ENCODE results near the gene TFCP2.
A peak's percentile ranks its signal among the peaks of the same experiment; 100 is the strongest.
"Not testable (repeated sequence)": the region's sequence is repeated elsewhere in the genome, so short reads cannot be mapped to it uniquely, and the experiment has no call there.

Gene TFCP2, protein sequence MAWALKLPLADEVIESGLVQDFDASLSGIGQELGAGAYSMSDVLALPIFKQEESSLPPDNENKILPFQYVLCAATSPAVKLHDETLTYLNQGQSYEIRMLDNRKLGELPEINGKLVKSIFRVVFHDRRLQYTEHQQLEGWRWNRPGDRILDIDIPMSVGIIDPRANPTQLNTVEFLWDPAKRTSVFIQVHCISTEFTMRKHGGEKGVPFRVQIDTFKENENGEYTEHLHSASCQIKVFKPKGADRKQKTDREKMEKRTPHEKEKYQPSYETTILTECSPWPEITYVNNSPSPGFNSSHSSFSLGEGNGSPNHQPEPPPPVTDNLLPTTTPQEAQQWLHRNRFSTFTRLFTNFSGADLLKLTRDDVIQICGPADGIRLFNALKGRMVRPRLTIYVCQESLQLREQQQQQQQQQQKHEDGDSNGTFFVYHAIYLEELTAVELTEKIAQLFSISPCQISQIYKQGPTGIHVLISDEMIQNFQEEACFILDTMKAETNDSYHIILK

DNA sequence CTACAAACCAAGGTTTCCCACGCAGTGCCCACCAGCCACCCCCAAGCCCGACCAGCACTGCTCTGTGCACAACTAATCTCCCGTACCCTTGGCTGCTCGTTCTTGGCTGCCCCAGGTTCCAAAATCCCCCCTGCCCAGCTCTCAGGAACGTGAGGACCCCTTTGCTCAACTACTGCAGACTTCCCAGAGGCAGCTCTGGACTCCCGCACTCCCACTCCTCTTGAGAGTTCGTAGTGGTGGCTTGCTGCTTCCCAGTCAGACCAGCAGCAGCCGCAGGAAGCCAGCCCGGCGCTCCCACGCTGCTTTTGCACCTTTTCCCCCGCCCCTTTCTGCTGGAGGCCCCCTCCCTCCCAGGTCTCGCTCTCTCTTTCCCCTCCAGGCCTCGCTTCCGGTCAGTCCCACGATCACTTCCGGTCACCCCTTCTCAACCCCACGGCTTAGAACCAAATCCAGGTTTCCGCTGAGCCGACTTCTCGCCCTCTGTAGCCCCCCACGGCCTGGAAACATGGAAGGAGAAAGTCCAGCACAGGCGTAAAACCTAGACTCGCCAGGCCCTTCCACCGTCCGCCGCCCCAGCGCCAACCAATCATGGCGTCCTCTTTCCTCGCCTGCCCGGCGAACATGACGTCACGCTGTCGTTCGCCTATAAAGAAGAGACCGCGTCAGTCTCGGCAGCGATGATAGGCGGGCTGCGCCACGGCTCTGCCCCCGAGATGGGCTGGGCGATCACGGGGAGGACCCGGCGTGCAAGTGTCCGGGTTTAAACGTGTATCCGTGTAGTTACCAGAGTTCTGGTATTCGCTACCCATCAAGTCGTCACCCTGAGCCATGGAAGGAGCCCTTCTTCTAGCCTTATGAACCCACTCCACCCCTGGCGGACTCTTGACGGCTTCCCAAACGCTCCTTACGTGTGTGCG lies at the start of gene TFCP2:
TFCP2 (minus strand) TSS at position 621 of the 917 bp plus-strand sequence. CDS start 713 bp downstream, outside the sequence.
- peak; percentile 94 to 95 for DNase-seq

DNA sequence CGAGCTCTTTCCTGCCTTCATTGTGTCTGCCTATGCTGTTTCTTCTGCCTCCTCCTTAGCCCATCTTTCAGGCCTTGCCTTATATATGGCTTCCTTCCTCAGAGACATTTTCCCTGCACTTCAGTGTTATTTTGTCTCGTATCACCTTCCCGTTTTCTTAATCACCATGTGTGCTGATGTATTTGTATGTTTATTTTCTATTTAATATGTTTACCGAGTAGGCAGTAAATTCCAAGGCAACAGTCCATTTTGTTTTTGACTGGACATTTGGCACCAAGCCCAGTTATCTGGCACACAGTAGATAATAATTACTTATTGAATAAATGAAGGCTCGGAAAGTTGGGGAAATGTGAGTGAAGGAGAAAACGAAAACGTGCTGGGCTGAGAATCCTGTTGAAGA lies 49.5 kb upstream of the TFCP2 start:
- no peak for DNase-seq

DNA sequence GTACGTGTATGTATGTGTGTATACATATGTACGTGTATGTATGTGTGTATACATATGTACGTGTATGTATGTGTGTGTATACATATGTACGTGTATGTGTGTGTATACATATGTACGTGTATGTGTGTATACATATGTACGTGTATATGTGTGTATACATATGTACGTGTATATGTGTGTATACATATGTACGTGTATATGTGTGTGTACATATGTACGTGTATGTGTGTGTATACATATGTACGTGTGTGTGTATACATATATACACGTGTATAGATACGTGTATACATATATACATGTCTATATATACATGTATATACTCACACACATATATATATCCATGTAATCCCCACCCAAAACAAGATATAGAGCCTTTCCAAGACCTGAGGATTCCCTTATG lies 46.9 kb upstream of the TFCP2 start:
- not testable (repeated sequence) for DNase-seq

DNA sequence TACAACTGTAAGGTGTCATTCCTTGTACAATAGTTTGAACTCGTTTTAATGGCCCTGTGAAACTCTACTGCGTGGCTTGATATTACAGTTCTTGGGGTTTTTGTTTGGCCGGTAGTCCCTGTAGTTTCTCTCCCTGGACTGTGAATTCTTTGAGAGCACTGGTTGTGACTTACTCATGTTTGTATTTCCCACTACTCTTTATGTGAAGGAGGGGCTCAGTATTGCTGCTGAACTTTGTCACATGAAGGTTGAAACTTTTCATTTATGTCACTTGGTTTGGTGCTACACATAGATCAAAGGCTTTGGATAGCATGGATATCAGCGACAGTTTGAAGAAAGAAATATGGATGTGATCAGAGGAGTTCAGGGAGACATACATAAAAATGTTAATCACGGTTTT lies 46.4 kb upstream of the TFCP2 start:
- no peak for DNase-seq

DNA sequence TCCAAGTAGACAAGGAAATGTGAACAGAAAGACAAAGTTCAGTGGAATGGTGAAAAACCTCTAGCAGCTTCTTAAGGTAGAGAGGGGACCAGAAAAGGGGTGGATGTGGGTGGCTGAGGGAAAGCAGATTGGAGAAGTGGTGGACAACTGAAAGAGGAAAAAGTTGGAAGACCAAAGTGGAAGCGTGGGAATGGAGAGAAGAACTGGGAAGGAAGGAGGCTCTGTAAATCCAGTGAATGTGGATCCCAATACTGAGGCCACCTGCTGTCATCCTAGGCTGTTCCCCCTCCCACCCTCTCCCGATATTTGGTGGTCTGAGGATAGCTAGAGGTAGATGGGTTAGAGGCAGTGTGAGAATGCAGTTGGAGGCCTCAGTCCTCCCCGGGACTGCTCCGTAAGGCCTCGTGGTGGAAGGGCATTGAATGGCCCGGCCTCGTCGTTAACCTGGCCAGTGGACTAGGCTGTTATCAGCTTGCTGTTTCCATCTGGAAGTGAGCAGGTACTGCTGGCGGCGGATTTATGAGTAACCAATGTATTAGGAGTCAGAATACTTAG lies 45.7 kb upstream of the TFCP2 start:
- DNase-seq = no peak

DNA sequence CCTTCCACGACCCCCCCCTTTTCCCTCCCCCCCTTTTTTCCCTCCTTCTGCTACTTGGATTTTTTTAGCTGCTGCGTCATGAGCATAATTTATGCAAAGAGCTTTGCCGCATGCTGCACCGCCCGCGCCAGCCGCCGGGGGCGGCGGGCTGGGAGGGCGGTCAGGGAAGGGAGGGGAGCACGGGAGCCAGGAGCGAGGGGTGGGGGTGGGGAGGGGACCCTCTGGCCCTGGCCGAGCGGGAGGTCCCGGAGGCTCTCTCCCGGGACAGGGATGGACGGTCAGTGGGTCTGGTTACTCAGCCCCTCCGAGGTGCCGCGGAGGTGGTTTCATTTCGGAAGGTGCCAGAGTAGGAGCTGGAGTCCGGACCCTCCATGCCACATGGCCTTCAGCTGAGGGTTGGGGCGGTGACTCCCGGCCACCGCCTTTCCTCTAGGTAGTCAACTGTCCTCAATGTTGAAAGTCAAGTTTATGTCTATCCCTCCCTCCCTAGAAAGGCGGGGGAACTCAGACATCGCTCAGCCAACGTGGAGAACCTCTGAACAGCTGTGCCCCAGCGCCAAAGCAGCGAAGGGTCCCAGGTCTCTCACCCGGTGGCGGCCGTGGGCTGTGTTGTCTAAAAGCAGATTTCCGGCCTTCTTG lies 45.2 kb upstream of the TFCP2 start, which contains the start of gene POU6F1:
POU6F1 (minus strand) TSS at position 95 of the 639 bp plus-strand sequence. CDS start 11,226 bp downstream, outside the sequence.
- DNase-seq = peak; percentile 78 to 84

DNA sequence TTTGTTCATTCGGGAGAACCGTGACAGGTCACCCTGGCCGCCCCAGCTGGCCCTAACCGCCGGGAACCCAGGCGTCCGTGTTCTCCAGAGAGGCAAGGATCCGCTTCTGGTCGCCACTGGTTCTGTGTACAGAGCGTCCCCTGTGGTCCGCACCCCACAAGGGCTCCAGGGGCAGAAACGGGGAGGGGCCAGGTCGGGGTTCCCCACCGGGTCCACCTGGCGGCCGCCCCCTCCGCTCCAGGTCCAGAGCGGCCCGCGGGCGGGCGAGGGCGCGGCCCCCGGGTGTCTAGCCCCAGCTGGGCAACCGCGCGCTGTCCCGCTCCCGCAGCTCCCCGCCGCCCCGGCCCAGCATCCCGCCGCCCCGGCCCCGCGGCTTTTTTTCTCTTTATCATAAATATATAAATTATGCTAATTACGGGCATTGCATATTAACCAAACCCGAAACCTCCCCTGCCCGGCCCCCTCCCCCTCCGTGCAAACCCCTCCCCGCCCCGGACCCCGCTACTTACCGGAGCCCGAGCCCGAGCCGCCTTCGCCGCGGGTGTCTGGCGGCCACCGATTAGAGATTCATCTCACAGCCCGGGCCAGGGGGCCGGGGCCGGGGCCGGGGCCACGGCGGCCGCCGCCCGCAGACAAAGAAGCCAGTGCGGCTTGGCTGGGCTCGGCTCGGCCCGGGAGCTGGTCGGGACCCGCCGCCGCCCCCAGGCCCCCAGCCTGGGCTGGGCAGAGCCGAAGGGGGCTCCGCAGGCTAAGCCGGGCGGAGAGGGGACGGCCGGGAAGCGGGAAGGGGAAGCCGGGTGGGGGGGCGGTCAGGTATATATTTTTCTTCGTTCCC lies 44.4 kb upstream of the TFCP2 start:
- peak; percentile 60 to 72 for DNase-seq

DNA sequence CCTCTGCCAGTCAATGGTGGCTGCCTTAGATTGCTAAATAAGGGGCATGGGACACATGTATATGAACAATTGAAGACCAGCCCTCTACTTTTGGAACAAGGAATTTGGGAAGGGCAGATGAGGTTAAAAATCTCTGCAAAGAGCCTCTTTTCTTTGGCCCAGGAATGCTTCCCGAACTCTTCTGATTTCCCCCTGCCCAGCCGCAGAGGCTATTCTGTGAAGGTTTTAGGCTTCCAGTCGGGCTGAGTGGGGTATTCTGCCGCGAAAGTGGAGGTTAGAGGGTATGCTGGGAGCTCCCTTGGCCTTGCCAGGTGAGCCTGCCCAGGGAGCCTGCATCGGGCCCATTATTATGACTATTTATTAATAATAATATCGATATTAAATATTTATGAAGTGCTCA lies 43.7 kb upstream of the TFCP2 start:
- no peak for DNase-seq

DNA sequence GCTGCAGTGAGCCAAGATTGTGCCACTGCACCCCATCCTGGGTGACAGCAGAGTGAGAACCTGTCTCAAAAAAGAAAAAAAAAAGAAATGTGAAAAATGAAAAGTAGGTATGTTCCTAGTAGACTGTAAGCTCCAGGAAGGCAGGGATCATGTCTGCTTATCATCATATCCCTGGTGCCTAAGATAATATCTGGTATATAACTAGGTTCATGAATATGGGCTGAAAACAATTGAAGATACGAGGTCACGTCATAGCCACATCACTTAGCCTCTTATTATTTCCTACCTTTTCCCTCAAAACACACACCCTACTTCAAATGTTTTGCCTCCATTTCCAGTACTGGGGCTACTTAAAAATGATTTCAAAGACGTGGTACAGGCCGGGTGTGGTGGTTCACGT lies 42.0 kb upstream of the TFCP2 start:
- no peak for DNase-seq

DNA sequence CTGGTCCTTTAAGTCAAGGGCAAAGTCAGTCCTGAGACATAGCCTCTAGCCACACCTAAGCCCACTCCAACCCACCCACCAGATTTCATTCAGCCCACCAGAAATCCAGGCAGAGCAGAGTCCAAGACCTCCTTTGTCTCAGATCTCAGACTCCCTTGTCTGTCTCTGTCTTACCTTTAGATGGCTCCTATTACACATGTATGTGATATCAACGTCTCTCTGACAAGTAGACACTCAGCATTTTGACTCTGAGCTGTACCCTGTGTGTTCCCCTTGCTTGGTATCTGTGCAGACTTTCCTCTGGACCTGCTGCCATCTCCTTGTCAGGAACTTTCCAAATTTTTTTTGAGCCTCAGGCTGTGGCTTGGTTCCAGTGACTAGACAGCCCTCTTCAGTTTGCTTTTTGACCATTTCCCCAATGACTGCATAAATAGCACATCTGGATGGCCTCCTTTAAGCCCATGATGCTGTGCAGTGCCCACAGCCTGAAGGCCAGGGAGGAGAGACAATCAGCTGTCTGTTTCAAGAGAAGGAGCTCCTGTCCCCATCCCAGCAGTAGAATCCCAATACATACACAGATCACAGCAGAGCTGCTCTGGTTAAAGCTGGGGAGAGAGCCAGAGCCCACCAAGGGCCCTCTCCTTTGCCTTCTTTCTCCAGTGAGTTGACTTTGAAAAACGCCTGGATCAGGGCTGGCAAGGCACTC lies 37.9 kb upstream of the TFCP2 start:
- DNase-seq = no peak

DNA sequence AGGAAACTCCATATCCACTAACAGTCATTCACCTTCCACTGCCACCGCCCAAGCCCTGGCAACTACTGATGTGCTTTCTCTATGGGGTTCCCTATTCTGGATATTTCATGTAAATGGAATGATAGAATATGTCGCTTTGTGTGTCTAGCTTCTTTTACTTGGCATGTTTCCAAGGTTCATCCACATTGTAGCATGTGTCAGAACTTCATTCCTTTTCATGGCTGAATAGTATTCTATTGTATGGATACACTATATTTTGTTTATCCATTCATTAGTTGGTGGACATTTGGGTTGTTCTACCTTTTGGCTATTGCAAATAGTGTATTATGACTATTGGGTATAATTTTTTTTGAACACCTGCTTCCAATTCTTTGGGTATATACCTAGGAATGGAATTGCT lies 36.3 kb upstream of the TFCP2 start:
- DNase-seq = no peak

DNA sequence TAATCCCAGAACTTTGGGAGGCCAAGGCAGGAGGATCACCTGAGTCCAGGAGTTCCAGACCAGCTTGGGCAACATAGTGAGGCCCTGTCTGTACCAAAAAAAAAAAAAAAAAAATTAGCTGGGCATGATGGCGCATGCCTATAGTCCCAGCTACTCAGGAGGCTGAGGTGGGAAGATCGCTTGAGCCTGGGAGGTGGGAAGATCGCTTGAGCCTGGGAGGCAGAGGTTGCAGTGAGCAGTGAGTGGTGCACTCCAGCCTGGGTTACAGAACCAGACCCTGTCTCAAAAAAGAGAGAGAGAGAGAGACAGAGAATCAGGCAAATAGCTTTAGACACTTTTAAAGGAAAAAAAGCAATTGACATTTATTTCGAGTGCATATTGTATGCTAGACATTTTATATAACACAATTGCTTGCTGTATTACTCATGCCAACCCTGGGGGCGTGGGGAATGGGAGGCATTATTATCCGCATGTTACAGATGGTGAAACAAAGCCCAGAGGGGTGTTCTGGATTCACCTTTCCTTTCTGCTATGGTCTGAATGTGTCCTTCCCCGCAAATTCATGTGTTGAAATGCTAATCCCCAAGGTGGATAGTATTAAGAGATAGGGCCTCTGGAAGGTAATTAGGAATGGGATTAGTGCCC lies 35.2 kb upstream of the TFCP2 start:
- DNase-seq = no peak

DNA sequence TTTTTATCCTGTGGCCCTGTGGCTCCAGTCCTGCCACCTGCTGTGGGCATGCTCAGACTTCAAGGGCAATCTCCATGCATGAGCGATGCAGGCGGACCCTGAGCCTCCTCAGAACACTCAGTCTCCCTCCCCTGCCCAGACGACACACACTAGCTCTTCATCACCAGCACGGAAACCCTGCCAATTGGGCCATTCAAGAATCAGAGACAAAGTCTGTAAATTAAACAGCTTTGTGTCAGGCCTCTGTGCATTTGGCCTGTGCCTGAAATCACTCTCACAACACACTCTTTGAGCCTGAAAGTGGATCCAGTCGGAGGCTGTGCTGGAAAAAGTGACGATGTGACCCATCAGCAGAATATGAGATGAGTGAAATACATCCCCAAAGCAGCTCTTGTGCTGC lies 32.4 kb upstream of the TFCP2 start:
- DNase-seq = no peak

DNA sequence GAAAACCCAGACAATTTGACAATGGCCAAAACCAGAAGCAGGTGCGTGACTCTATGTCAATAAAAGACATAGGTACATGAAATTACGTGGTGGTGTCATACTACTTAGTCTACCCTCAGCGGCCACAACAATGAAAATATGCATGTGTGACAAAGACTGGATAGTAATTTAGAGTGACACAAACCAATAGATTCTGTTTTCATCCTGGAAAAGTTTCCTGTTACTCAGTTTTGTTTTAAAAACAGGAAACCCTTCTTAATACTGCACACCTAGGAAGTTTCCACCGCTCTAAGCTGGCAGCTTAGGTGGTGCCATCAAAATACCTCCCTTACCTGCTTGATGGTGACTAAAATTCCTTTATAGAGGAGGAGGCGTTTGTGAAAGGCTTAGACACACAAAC lies 29.8 kb upstream of the TFCP2 start:
- DNase-seq = no peak

DNA sequence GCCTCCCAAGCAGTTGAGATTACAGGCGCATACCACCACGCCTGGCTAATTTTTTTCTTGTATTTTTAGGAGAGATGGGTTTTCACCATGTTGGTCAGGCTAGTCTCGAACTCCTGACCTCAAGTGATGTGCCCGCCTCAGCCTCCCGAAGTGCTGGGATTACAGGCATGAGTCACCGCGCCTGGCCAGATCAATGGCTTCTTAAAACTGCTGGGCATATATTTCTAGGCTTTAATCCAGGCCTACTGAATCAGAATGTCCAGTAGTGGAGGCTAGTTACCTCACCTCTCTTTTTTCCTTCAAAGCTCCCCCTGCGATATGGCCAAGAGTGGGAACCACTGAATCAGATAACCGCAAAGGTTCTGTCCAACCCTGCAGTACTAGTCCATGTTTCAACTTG lies 27.9 kb upstream of the TFCP2 start:
- no peak for DNase-seq

DNA sequence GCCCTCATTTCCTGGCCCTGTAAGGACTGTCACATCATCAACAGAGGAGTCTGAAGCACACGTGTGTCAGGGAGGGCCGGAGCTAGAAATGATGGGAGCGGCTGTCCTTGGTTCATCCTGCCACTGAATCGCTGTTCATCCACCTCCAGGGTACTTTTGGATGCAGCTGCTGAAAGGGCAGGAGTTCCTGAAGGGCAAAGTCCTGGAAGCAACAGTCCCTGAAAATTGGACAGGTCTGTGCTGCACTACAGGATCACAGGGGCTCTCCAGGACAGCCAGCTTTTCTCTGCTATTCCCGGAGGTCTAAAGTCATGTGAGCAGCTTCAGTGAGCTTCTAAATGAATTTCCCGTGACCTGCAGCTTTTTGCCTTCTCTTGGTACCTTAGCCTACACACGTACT lies 27.2 kb upstream of the TFCP2 start:
- no peak for DNase-seq

DNA sequence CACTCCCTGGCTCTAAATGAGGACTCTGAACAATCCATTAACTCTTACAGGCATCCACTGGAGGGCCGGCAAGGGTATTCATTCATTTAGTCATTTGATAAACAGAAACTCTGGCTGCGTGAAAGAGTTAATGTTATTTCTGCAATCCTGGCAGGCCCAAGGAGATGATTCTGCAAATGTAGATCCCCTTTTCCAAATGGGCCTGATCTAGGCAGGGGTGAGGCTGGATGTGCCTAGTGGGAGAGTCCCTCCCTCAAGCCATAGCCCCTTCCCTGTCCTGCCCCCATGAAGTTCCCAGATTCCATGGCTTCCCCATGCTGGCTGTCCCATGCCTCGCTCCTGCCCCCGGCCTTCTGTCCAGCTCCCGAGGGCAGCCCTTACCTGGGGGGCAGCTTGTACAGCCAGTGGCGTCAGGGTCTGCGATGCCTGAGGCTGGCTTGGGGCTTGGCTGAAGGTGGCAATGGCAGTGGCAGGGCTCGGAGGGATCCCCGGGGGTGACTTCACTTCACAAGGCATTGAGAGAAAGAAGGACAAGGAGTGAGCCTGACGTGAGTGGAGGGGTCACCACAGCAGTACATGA lies 26.5 kb upstream of the TFCP2 start:
- DNase-seq = no peak

DNA sequence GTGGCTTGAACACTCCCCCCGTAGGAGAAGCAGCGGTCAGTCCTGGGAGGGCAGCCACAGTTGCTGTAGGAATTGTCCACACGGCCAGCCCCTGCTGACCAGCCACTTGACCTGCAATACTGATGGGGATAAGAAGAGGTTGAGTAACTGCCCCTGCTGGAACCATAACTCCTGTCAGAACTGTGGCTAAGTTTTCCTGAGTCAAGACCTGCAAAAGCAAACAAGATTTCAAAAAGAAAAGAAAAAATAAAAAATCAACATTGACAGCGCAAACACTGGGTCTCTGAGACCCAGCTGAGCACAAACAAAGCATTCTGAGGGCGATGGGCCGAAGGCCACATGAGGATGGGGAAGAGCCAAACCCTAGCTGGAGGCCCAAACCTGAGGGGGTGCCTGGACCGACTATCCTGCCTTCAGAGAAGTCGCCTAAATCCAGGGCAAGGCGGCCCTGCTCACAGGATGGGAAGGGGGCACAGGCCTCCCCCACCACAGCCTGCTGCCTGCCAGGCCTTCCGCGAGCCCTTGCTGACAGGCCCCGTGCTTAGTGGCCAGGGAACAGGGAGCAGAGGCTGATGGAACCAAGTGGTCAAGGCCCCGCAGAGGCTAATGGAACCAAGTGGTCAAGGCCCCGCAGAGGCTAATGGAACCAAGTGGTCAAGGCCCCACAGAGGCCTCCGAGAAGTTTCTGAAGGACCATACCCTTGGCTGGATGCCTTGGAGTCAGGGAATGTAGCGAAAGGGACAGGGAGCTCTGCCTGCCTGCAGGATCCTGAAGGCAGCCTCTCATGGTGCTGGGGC lies 25.8 kb upstream of the TFCP2 start:
- DNase-seq = no peak

Measured in CD4-positive, alpha-beta T cell treated with Interferon alpha-2 for 1 hour (primary cell).